ENCODE data around the gene MDFI. TPM values are rescaled to one million over a fixed set of nuclear protein-coding genes. Genes with fewer than 3 reads are reported as not detected.
A peak's percentile ranks its signal among the peaks of the same experiment; 100 is the strongest.

MDFI gene
- total and polyA plus RNA-seq, 12 donors = 0.34 to 4.4 (median 1.3) TPM

- H3K9me3 ChIP-seq = no peaks in the 10 kb centered on the region
- H3K27ac ChIP-seq = peak overlapping the region; percentile 53 to 97 (median 86)
- H3K4me1 ChIP-seq = peaks cover 5 to 27% (median 21%) of the 10 kb centered on the region in 9 donors
- DNase-seq (peak in 1 of 2 donors; percentile 25), ATAC-seq (peak; percentile 2 to 47 (median 28))
- H3K4me3 ChIP-seq = peak overlapping the region; percentile 15 to 68 (median 54)
- TF ChIP-seq CTCF (IDR thresholded peaks at IDR 0.05) = peak in 3 of 9 donors; percentile 4 to 34 (median 16)
- no peaks in the 10 kb centered on the region for H3K27me3 ChIP-seq
- H3K36me3 ChIP-seq = peaks cover 0 to 39% (median 24%) of the 10 kb centered on the region in 9 donors
- WGBS, 2 donors = 30 to 33% methylated on average over 31 of the region's 31 CpGs
- intact Hi-C loops (cut with DNase I) = loop anchor here (1.0 to 10.0 kb wide), 15 partner anchors 52 to 375 kb away; partner anchors contain the start of genes PRICKLE4 (in 2 of the 10), TOMM6 (in 2 of the 10), FRS3 (in 1 of the 10) and TFEB (in 1 of the 10)
These were observed 44.4 kb downstream of the MDFI start for GRCh38 chr6:41682497-41683272.

- H3K36me3 ChIP-seq = peaks cover 0 to 45% (median 26%) of the 10 kb centered on the region in 9 donors
- H3K4me3 ChIP-seq = peak overlapping the region; percentile 15 to 68 (median 54)
- peak overlapping the region; percentile 53 to 97 (median 86) for H3K27ac ChIP-seq
- 11 to 18% methylated on average over 18 of the region's 18 CpGs for WGBS, 2 donors
- intact Hi-C loops (cut with DNase I) = loop anchor here (1.0 to 10.0 kb wide), 13 partner anchors 52 to 376 kb away; partner anchors contain the start of genes PRICKLE4 (in 2 of the 10), TOMM6 (in 2 of the 10), FRS3 (in 1 of the 10) and TFEB (in 1 of the 10)
- no peaks in the 10 kb centered on the region for H3K9me3 ChIP-seq
- no peak for TF ChIP-seq CTCF (IDR thresholded peaks at IDR 0.05)
- H3K27me3 ChIP-seq = no peaks in the 10 kb centered on the region
- ATAC-seq (peak; percentile 18 to 62 (median 37)), DNase-seq (peak in 1 of 2 donors; percentile 26)
- H3K4me1 ChIP-seq = peaks cover 5 to 32% (median 23%) of the 10 kb centered on the region in 9 donors
These were observed 44.9 kb downstream of the MDFI start for GRCh38 chr6:41683273-41683522.

GRCh38 chr6:41683523-41684310, 45.4 kb downstream of the MDFI start:
- H3K9me3 ChIP-seq = no peaks in the 10 kb centered on the region
- H3K36me3 ChIP-seq = peaks cover 0 to 50% (median 26%) of the 10 kb centered on the region in 9 donors
- intact Hi-C loops (cut with DNase I) = loop anchor here (1.0 to 10.0 kb wide), 13 partner anchors 51 to 376 kb away; partner anchors contain the start of genes PRICKLE4 (in 2 of the 10), TOMM6 (in 2 of the 10), FRS3 (in 1 of the 10) and TFEB (in 1 of the 10)
- H3K4me3 ChIP-seq = peak overlapping the region; percentile 15 to 68 (median 54)
- H3K27ac ChIP-seq = peak overlapping the region; percentile 53 to 97 (median 86)
- TF ChIP-seq CTCF (IDR thresholded peaks at IDR 0.05) = peak; percentile 88 to 97 (median 96)
- ATAC-seq (peak; percentile 81 to 89 (median 85)), DNase-seq (peak; percentile 81 to 86)
- 17% methylated on average over 35 to 38 of the region's 38 CpGs for WGBS, 2 donors
- peaks cover 5 to 37% (median 23%) of the 10 kb centered on the region in 9 donors for H3K4me1 ChIP-seq
- no peaks in the 10 kb centered on the region for H3K27me3 ChIP-seq
